Fibroblast of the conjunctiva (primary cell): Measurements from ENCODE around the gene RASSF1.
"Not testable (repeated sequence)": the region's sequence is repeated elsewhere in the genome, so short reads cannot be mapped to it uniquely, and the experiment has no call there.

Experiments used
- DNase-seq: peaks from one replicate; pipeline ENCODE4 v3.0.0-alpha.2; 2010; ENCODE audit warnings: low read depth

Gene RASSF1

DNA sequence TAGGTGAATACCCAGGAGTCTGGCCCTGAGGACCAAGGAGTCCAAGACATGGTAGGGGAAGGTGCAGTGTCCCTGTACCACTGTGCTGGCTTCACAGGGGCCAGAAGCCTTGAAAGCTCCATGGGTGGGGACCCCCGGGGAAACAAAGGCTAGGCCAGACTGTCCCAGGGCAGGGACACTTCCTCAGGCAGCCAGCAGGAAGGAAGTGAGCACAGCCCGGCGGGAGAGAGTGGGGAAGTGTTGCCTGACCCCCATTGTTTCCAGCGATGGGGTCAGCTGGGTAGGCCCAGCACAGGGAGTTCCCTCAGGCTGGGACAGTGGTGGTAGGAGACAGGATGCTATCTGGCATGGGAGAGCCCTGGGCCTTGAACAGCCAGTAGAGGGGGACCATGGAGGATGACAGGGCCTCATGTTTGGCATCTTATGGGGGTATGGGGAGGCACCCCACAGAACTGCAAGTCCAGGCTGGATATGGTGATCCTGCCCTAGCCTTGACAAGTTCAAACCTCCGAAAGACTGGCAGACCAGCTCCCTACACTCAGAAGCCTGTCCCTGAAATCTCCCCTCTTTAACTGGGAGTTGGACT is 16.9 kb downstream of the RASSF1 start:
- no peak for DNase-seq

DNA sequence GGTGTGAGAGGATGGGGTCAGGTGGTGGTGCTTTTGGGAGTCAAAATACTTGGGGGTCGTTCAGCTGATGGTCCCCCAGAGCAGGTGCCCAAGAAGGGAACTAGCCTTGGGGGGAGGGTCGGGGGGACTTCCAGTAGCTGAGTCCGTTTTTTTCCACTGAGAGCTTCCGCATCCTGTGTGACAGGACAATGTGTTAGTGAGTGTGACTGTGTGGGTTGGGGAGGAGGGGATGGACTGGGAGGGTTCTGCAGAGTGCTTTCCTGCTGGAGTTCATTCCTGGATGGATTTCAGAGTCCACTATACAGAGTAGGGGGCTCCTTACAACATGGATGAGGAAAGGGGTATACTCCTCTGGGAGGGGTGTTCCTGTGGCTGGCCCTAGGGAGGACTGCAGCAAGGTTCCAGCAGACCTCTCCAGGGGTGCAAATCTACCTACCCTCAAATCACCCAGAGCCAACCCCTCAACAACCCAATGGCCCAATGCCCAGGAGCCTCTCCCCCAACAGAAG is 17.5 kb downstream of the RASSF1 start:
- no peak for DNase-seq

DNA sequence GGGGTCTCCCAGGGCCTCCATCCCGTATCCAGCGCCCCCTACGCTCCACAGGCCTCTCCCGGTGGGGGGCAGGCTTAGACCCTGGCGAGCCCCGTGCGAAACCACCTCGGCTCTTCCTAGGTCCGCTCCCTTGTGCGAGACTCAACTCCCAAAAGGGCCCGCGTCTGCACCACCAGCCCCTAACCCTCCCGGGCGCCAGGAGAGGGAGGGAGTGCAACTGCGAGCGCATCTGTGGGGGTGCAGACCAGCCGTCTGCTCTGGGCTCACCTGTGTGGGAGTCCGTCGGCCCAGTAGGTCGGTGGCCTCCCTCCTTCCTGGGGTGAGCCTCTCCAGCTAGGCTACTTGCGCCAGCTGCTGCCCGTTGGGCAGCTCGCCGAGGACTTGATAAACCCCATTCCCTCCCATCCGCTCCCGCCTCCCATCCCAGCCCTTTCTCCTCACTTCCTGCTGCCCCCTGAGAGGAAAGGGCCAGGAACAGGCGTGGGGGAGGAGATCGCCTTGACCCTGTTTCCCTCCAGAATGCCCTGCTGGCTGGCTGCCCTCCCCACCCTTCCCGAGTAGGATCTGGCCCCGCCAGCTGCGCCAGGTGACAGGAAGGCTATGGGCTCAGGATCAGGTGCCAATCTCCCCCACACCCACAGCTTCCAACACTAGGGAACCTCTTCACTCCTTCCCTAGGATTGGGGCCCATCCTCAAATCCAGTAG is 18.1 kb downstream of the RASSF1 start, which contains the start of gene HYAL2:
Gene HYAL2 (minus strand): TSS at position 360 of the 706 bp plus-strand sequence. CDS start 2,256 bp downstream, outside the sequence.
- DNase-seq: no peak

DNA sequence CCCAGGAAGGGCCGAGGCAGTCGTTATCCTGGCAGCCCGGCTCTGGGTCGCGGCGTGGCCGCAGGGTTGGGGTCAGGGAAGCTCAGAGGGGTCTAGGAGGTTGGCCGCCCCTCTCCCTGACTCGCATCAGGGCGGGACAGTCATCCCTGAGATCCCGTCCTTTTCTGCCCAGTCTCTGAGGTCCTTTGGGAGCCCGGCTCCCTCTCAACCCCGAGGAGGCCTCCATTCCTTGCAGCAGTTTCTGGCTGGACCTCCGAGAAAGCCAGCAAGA is 18.6 kb downstream of the RASSF1 start:
- DNase-seq: no peak

DNA sequence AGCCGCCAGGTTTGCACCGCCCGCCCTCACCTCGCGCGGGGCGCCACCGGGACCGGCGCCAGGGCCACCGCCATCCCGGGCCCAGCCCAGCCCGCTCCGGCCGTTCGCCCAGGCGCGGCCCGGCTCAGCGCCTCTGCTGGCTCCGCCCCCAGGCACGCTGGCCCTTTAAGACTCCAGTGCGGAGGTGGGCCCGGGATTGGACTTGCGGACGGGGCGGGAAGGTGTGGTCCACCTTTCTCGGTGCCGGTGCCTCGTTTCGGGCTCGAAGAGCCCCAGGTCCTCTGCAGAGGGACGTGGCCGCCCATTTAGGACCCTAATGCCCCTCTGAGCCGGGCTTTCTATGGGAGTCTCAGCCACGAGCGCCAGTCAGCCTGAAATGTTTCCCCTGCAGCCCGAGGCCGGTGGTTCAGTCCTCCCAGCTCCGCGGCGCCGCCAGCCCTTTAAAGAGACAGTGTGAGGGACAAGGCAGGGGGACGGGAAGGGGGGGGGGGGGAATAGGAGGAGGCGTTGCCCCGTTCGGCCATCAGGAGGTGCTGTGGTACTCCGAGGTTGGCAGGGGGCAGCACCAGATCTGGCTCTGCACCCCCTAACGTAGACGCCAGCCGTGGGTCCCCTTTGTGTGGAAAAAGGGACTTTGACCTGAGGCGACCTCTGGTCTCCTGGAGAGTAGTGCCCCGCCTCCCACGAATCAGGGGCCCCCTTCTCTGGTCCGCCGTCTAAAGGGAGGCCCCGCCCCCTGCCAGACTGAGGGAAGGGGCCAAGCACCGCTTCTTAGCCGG is 19.1 kb downstream of the RASSF1 start:
- peak; percentile 70 for DNase-seq

DNA sequence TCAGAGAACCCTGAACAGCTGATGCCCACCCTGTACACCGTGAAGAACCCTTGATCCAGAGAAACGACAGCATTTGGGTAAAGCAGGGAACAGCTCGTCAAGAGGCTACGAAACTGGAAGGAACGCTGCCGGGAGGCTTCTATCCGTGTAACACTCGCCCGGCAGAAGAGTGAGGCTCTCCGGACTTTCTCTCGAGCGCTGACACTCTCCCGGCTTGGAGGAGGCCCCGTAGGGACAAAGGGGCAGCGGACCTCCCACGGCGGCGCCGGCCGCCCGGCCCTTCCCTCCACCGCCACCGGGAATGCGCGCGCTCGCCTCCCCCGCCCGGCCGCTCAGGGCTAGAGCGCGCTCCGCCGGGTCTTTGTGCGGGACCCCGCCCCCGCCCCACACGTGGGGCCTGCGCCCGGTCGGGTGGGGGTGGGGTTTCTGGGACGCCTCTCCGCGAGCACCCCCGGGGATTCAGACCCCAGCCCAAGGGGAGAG is 19.7 kb downstream of the RASSF1 start:
- peak; percentile 28 for DNase-seq

DNA sequence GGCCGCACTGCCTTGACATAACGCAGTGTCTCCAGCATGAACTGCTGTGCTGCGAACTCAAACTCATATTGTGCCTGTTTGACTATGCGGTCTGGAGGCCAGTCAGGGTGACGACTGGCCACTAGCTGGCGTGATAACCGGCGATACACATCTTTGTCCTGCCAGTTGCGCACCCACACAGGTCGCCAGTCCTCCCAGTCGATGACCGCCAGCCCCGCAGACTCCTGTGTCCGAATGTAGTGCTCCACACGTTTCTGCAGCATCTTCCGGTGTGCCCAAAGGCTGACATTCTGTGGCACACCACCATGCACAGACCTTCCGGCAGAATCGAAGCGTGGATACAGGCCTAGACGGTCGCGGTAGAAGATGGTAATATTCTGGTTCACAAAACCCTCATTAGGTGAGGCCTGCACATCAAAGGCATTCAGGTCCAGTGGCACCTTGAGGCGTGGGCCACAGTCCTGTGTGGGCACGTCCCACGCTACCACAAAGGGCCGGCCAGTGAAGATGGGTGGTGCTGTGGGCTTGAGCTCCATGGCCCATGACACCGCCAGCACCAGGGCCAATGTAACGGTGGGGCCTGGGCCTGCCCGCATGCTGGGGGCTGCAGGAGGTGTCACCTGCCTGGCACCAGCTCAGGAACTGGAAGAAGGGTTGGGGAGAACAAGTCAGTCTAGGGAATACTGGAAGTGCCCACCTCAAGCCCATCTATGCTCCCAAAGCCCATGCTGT is 20.6 kb downstream of the RASSF1 start:
- no peak for DNase-seq

DNA sequence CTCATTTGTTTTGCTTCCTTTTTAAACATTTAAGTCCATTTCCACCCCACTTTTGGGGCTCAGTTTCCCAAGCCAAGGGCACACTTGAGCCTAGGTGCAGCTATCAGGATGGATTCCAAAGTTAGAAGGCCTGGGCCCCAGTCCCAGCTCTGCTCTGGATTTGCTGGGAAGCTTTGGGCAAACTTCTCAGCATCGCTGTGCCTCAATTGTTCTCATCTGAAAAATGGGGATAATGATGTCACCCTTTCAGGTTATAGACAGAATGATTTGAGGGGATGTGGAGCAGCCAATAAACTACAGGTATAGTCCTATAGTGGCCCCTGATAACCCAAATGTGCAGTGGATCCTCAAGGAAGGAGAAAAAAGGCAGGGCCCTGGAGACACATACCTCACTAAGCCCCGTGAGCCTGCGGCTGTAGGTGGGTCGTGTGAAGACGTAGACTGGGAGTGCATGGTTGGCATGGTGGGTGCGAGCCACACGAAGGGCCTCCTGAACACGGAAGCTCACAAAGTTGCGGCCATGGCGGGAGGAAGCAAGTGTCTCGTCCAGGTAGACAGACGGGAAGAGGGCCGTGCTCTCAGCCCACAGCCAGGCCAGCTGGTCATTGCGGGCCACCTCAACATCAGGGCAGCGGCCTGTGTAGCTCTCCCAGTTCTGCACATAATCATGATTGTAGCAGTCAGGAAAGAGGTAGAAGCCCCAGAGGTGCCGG is 21.3 kb downstream of the RASSF1 start:
- no peak for DNase-seq

DNA sequence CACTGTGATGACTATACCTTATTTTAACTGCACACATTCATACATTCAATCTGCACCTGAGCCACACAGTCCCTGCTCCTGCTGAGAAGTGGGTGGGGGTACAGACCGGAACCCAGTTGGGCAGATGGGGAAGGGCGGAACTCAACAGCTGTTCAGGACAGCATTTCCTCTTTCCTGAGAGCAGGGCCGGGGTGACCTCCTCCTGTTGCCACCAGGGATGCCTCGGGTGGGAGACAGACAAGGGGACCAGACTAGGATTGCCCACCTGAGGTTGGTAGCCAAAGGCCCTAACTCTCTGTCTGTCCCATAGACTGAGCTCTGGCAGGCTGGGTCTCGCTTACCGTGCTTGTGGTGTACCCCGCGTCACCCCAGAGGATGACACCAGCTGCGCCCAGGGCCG is 22.0 kb downstream of the RASSF1 start:
- DNase-seq: no peak

DNA sequence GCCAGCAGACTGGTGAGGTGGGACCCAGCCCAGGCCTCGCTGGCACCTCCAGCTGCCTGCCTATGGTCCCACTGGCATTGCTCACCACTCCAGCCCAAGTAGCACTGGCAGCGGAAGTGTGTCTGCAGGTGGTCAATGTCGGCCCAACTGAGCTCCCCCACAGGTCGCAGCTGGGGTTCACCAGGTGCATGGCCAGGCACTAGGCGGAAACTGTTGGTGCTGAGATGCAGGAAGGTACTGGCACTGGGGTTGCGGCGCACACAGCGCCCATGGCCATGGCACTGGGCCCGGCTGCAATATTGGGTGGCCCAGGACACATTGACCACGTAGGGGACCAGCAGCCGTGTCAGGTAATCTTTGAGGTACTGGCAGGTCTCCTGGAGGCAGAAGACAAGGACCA is 22.5 kb downstream of the RASSF1 start:
- DNase-seq: no peak

DNA sequence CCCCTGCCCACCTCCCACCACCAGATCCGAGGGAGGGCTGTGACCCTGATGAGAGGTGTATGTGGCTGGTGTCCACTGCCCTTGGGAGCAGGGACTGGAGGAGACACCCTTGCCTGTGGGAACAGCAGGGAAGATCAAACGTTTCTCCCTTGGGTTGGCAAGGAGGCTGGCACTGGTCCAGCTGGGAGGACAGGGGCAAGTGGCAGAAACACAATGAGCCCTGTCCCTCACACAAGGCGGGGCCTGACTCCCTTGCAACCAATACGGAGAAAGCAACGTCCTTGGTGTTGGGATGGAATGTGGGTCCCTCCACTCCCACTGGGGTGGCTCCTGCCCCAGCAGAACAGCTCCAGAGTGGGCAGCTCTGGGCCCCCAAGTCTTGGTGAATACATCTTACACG is 23.3 kb downstream of the RASSF1 start:
- no peak for DNase-seq

DNA sequence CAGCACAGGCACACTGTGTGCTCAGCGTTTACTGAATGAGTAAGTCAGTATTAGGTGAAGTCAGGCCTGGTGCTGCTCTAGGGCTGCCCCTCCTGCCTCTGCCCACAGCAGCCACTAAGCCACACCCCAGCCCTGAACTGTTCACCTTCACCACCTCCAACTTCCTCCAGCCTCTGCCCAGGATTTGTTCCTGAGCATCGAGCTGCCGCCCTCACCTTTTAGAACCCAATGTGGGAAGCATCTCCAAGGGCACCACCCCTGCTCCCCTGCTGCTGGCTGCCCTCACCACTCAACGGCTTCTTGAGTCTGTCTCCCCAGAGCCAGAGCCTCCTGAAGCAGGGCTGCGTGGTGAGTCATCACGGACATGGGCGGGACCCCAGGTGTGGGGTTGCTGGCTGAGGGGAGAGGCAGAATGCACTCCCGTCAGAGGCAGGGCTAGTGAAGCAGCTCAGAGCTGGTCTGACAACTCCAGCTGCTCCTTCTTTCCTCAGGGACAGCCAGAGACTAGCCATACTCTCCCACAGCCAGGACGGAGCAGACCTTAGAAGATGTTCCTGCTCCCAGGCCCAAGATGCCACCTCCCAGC is 23.9 kb downstream of the RASSF1 start:
- DNase-seq: no peak

DNA sequence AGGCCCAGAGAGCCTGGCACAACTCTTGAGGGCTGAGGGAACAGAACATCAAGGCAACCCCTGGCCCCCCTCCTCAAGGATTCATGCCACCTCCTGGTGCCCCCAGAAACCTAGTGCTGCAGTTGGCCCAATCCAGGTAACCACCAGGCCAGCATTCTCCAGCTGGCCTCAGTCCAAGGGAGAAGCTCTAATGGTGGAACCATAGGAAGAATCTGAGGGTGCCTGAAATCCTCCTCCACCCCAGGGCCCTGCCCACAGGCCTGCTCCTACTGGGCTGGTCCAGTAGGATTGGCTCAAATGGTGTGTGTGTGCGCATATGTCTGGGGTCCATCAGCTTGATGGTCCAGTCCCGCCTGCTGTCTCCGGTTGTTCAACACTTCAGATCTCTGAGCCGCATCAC is 25.8 kb downstream of the RASSF1 start:
- DNase-seq: no peak

DNA sequence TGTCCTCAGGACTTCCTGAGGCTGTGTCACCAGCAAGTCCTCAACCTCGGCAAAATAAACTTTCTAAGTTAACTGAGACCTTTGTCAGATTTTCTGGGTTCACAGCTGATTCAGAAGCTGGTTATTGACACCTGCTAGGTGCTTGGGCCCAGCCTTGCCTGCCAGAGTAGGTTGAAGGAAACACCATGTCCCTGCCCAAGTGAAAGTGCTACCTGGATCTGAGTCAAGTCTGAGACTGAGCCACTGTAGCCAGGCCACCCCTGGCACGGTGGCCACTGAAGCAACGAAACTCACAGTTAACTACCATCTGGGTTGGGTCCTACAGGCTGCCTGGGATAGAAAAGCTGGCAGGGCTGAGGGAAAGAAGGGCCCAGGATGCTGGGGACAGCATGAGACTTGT is 26.3 kb downstream of the RASSF1 start:
- no peak for DNase-seq

DNA sequence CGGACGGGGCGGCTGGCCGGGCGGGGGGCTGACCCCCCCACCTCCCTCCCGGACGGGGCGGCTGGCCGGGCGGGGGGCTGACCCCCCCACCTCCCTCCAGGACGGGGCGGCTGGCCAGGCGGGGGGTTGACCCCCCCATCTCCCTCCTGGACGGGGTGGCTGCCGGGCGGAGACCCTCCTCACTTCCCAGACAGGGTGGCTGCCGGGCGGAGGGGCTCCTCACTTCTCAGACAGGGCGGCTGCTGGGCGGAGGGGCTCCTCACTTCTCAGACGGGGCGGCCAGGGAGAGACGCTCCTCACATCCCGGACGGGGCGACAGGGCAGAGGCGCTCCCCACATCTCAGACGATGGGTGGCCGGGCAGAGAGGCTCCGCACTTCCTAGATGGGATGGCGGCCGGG is 28.6 kb downstream of the RASSF1 start:
- not testable (repeated sequence) for DNase-seq

DNA sequence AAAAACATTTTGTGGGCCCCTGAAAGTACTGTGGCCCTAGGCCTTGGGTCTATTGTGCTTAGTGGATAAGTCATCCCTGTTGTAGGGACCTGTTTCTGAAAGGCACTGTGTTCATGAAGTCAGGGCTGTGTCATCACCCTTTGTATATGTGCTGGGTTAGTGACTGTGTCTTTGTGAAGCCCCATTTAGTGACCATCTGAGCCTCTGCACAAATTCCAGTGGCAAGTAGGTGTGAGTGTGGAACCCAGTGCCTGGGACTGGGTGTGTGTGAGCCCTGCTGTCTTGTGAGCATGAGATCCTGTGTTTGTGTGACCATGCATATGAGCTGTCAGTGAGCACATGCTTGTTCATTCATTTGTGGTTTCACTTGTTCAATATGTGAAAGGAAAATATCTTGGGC is 36.0 kb downstream of the RASSF1 start:
- no peak for DNase-seq

DNA sequence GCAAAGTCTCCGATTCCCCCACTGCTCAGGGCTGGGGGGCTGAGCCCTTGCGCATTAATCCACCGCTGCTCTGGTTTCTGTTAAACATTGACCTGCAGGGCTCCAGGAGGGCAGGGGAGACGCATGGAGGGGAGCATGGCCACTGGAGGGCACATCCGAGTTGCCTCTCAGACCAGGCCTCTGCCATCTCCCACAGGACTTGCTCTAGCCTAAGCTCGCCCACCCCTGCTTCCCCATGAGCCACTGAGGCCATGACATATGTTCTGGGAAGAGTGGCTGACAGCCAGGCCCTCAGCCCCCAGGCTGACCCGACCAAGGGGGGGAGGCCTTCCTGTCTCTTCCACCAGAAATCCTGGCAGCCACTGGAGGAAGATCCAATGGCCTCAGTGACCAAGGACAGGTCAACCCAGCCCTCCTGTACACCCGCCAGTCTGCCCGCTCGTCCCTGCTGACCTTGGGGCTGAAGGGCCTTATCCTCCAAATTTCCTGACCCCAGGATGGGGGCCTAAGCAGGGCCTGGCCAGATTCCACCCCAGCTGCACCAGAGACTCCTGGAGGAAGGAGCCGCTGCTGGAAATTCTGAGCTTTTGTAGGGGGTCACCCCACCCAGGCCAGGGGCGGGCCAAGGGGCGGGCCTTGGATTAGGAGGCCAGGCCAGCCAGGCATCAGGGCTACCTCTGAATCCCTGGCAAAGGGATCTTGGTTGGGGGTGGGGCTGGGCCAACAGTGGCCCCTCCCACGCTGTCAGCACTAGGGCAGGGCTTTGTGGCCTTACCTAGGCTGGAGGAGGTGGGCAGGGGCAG is 37.4 kb downstream of the RASSF1 start, which contains the start of gene HYAL1:
Gene HYAL1 (minus strand): TSS at position 562 of the 803 bp plus-strand sequence. CDS start 618 bp downstream, outside the sequence.
- no peak for DNase-seq

DNA sequence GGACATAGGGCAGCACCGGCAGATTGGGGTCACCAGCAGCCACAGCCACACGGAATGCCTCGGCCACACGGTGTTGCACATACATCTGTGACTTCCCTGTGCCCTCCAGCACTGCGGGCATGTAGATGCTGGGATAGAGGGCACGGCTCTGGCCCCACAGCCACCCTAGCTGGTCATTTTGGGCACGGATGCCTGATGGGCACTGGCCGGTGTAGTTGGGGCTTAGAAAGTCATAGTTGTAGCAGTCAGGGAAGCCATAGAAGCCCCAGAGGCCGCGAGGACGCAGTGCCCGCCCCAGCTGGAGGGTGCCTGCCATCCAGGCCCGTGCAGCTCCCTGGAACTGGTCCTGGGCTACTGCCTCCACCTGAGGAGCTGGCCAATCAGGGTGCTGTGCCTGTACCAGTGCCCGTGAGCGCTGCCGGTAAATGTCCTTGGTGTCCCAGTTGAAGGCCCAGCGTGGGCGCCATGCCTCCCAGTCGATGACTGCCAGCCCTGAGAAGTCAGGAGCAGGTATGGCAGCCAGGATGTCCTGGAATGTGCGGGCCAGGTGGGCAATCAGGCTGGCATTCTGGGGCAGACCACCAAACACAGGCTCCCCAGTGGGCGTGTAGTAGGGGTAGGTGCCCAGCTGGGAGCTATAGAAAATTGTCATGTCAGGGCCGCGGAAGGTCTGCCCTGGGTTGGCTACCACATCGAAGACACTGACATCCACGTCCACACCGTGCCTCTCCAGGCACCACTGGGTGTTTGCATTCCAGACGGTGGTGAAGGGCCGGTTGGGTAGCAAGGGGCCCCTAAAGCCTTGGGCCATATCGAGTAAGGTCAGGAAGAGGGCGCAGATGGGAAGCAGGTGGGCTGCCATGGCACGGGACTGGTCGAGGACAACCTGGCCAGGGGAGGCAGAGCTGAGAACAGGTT is 38.3 kb downstream of the RASSF1 start:
- DNase-seq: no peak

DNA sequence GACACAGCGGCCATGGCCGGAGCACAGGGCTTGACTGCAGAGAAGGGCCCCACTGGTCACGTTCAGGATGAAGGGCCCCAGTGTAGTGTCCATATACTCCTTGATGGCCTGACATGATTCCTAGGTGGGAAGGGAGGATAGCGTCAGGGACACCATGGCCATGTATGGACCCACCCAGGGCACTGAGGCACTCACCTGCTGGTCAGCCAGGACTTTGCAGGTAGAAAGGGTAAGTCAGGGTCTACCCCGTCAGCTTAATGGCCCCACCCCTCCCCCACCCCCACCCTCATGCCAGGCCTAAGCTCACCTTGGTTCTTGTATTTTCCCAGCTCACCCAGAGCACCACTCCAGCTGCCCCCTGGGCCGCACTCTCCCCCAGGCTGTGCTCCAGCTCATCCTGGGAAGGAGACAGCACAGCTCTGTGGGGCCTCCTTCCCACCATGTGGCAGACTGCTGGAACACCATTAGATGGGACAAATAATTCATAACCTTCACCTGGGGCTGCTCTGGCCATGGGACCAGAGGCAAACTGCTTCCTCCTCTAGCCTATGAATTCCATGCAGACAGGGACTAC is 39.9 kb downstream of the RASSF1 start:
- DNase-seq: no peak
